DMS79 (cell line): ENCODE results near the gene ATG7.

Experiments used
- DNase-seq: peaks from one replicate; lab custom pipeline; 2025; lab: John Stamatoyannopoulos, UW

ATG7 gene

DNA sequence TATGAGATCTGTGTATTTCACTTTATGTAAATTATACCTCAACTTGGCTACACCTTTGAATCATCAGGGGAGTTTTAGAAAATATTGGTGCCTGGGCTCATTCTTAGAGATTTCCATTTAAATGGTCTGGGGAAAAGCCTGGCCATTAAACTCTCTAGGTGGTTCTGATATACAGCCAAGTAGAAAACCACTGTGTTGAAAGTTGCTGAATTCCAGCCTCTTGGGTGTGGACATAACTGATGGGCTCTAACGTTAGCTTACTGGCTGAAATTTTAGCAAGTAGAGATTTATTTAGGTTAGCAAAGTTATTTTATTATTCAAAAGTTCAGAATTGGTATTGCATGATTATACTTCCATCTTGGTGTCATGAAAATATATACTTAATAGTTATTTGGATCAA lies 84.1 kb downstream of the ATG7 start:
- no peak for DNase-seq

DNA sequence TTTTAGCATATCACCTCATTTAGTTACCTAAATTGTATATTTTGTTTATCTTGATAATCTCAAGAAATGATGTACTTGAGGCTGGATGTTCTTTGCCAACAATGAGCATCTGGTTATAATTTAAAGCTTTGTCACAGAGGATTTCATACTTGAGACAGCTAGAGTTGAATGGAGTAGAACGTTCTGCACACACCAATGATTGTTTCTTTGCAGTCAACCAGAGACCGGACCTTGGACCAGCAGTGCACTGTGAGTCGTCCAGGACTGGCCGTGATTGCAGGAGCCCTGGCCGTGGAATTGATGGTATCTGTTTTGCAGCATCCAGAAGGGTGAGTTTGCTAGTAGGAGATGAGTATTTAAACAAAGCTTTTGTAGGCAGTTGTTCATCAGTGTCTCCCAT lies 90.4 kb downstream of the ATG7 start:
- no peak for DNase-seq

DNA sequence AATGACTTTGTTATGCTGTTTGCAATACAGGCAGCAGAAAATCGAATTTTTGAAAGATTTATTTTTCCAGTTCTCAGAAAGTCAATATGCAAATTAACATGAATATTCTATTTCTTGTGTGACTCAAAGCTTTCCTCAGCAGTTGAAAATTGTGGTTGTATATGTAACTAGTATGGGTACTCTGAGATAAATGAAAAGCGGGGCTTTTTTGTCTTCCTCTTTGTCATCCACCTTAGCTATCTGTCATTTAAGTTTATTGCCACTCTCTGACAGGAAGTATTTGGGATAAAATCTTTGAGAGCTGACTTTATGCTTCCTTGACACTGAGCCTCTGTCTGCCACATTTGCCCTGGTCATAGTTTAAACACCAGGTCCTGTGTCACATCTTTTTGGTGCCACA lies 91.5 kb downstream of the ATG7 start:
- DNase-seq, result no peak

DNA sequence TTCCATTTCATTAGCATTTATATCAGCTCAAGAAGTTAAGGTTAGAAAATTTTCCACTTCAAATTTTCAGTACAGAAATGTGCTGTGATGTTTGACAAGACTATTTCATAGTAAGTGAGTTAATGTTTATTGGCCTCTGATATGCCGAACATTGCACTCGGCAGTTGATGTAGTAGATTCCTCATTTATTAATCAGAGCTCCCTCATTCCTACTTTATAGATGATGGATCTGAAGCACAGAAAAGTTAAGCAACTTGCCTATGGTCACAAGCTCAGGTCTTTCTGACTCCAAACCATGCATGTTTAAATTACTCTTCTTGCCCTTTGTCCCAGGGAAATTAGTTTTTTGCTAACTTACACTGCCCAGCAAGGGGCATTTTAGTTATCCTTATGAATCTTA lies 92.0 kb downstream of the ATG7 start:
- DNase-seq, result no peak

DNA sequence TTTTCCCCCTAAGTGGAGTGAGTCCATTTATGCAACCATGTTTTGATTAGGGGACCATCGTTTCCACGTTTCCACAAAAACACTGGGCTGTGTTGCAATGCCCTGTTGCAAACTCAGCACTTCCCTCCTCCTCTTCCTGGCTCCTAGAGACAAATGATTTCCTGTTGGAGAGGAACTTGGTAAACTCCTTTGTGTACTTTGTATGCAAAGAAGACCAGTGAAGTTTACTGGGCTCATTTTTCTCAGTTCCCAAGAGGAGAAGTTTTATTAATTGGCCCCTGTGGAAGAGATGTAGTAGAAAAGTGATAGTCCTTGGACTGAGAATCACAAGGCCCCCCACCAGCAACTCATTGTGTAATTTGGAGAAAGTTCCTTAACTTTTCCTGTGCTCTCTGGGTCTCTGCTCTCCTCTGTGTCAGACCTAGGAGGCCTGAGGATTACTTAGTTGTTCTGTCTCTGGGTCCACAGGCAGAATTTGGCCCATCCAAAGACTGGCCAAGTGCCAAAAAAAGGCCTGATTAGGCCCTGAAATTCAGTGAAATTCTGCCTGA lies 95.0 kb downstream of the ATG7 start:
- no peak for DNase-seq

DNA sequence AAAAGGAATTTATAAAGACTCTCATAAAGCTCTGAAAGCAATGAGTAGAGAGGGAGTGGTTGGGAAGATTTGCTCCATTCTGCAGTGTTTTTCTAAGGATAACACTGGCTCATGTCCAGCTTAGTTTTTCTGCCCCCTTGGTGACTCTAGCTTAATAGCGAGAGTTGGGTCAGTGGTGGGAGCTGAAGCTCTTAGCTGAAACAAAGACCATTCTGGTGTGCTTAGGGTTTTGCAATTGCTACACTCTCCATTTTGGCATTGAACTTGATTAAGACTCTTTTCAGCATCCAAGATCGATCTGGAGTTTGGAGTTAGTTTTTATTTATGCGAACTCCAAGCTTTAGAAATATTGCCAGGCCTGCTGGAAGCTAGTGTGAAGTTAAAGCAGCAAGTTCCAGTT lies 98.0 kb downstream of the ATG7 start:
- no peak for DNase-seq

DNA sequence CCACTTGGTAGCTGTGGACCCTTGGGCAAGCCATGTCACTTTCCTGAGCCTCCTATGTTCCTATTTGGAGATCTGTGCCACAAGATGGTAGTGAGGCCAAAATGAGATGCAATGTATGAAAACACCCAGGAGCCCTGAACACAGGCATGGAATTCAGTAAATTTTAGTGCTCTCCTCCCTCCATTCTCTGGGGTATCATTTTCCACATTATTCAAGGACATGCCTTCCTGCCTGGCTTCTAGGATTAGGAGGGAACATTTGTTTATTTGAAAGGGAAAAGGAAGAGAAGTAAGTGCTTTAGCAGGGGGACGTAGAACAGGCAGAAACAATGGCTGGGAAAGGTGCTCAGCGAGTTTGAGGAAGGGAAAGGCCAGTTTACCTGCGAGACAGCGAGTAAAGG lies 98.8 kb downstream of the ATG7 start:
- no peak for DNase-seq

DNA sequence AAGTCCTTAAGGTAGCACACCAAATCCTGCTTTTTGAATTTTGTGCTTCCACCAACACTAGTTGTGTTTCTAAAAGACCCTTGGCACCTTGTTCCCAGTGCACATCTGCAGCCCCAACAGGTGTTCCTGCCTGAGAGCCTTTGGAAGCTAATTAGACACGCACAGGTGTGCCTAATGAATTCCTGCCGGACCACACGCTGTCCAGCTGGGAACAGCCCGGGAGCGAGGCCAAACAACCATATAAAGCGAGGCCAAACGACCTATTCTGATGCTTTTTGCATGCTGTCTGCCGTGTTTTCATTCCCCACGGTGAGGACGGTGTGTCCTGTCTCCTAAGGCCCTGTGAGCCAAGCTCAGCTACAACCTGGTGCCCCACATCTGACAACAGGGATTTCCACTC lies 99.5 kb downstream of the ATG7 start:
- DNase-seq, result no peak

DNA sequence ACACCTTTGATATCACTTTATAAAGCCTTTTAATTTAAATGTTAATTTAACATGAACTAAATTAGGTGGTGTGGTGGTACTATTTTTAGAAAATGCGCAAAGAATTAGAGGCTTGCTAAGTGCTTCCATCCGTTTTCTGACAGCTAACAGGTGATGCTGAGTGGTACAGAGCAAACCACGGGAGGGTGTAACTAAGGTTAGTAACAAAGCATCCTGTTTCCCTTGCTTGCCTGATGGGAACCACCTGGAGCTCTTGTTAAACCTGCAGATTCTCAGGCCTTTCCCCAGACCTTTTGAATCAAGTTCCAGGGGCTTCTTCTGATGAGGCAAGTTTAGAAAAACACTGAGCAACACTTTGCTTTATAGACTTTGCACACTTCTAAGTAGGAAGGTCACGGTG lies 101.0 kb downstream of the ATG7 start:
- DNase-seq, result no peak

DNA sequence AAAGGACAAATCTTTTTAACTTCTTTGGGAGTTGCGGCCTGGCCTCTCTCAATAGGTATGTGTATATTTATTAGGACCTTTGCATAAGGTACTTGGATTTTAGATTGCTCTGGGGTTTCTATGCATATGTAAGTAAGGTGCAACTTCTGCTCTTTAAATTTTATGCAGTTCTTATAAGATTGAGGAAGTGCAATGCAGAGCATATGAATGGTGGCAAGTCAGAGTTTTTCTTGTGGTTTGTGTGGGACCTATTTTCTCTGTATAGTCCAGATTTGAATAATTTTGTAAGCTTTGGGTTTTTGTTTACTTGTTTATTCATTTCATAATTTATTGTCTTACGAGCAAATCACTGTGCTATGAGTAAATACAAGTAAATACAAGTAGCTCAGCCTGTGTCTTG lies 101.5 kb downstream of the ATG7 start:
- DNase-seq, result no peak

DNA sequence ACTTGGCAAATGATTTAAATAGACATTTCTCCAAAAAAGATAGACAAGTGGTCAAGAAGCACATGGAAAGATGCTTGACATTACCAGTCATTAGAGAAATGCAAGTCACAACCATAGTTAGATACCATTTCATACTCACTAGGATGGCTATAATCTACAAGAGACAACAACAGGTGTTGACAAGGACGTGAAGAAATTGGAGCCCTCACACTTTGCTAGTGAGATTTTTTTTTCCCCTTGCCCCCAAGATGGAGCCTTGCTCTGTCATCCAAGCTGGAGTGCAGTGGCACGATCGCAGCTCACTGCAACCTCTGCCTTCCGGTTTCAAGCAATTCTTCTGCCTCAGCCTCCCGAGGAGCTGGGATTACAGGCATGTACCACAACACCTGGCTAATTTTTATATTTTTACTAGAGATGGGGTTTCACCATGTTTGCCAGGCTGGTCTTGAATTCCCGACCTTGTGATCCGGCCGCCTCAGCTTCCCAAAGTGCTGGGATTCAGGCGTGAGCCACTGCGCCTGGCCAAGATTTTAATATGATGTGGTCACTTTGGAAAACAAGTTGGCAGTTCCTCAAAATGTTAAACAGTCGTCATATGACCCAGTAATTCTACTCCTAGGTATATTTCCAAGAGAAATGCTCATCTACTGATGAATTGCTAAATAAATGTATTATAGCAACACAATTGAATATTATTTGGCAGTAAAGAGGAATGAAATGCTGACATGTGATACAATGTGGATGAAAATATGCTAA lies 103.3 kb downstream of the ATG7 start:
- no peak for DNase-seq

DNA sequence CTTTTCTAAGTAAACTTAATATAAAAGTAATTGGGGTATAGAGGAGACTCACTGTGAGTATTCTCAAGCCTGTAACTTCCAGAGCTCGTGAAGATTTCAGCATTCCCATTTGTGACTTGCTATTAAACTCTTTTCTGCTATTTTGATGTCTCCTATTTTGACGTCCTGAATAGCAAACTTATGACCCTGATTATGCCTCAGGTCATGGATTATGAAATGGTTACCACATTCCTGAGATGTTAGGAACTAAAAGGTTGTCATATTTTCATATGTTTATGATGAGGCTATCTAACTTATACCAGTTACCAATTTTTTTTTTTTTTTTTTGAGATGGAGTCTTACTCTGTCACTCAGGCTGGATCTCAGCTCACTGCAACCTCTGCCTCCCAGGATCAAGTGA lies 105.5 kb downstream of the ATG7 start:
- DNase-seq, result no peak

DNA sequence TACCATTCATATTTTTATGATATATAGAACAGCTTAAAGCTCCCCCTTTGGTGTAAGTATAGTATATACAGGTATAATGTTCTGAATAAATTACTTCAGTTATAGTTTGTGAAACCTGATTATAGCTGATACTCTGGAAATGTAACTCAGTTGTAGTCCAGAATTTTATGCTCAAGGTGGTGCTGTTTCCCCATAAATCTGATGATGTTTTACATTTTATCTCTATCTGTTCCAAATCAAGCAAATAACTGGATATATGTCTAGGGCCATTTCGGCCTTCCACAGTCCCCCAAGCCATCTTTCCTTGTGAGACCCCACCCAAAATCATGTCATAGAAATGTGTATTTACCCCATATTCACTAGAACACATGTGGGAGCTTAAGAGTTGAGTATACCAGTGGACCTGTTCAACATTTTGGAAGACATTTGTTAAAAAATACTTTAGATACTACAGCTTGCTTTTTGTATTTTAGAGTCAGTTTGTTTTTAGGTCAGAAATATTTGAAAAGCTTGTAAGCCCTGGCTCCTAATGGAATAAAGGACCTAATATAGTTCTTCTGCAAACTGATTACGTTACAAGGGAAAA lies 107.1 kb downstream of the ATG7 start:
- DNase-seq, result no peak

DNA sequence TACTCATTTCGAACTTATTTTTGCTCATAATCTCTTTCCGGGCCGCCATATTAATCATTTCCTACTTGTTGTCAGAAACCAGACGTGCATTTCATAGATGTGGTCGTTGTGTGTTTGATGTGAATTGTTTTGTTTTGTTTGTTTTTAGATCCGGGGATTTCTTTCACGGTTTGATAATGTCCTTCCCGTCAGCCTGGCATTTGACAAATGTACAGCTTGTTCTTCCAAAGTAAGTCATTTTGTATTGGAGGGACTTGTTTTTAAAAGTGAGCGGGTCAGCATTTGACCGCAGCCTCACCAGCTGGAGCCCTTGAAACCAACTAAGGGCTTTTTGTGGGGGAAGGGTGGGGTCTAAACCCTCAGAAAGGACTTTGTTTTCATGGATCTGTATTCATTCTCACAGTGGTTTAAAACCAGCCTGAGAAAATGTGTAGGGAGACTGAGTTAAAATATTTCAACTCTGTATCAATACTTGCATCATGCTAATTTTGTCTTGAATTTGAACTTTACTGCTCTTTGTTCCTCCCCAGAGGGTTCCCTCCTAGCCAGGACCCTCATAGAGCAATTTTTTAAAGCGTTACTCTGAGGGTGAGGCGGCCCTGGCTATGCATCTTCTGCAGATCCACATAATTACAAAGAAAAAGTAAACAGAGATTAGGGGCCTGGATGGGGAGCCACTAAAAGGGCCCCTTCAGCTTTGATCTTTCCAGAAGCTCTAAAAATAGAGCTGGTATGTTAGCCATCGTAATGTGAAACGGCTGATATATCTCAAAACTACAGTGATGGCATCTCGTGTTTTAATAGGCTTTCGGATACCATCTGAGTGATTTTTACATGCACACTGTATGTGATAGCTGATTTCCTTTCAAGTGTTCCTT lies 107.9 kb downstream of the ATG7 start:
- no peak for DNase-seq

DNA sequence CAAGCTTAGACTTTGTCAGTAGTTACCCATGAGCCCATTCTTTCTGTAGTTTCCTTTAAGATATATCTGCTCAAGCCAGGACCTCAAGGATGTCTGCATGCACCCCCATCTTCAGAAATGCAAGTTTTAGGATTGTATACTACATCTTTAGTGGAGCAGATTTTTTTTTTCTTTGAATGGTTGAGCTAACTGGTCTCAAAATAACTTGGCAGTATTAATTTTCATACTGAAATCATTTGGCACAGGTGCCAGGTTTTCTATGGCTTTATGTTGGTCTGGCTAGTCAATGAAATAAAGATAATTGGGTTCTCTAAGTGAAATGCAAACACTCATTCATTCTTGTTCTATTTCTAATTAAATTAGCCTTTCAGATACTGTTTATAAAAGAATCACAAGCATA lies 108.9 kb downstream of the ATG7 start:
- no peak for DNase-seq

DNA sequence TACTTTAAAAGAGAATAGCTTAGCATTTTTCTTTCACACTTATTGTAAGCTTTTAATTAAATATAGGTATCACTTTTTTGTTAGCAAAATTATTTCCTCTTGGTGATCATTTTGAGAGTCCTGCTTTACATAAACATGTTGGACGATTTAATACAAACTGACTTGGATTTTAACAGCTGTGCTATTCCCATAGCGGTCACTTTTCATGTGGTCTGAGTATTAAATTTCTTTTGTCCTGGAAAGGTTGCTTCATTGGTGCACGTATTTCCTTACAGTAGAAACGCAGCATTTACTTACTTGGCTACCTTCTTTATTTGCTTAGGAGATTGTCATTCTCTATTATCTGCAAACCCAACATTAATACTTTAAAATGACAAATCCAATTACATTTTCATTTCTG lies 109.4 kb downstream of the ATG7 start:
- DNase-seq, result no peak

DNA sequence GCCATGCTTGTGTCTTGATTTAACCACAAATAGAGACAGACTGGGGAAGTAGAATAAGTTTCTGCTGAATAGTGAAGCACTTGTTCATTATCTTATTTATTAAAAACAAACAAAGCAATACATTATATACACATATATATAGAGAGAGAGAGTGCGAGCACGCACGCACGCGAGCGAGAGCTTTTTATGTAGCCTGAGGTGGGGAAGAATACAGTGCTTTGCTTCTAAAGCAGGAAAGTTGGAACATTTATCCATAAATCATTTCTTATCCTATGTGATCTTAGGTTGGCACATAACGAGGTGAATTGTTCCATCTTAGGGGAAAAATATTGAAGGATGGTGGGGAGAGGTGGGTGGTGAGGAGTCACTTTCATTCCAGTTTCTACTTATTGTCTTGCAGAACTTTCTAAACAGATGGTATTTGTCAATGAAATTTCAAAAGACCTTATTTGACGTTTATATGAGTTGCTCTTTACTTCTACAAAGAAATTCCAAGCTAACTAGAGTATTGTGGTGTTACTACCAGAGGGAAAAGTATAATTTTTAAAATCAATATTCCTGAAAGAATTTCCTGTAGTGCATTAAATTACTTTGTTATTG lies 110.0 kb downstream of the ATG7 start:
- DNase-seq, result no peak

DNA sequence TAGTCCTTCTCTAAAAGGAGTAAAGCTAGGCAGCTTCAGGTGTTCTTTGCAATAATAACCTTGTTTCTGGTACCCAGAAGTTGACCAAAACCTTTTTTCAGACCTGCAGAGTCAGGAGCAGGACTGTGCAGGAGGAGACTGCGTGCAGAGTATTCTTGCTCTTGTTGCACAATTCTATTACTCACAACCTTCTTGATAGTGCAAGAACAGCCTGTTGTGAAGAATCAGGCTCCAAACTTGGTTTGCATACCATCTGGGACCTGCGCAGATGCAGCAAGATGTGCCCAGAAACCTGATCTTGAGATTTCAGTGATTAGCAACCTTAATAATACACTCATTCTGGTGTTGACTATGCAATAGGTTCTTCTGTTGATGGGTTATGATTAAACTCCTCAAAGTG lies 111.9 kb downstream of the ATG7 start:
- DNase-seq, result no peak

DNA sequence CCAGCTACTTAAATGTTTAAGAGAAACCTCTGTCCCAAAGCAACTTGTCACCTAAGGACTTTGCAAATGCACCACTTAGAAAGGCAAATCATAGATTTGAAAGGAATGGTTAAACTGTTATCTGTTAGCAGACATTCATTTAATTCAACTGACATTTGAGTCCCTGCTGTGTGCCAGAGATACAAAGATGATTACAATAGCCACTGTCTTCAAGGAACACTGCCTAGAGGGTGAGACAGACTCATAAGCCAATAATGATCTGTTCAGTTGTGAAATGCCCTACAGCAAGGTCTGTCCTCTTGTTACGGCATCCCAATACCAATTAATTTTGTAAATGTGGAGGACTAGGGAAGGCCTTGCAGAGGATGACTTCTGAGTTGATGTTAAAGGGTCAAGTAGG lies 113.1 kb downstream of the ATG7 start:
- no peak for DNase-seq

DNA sequence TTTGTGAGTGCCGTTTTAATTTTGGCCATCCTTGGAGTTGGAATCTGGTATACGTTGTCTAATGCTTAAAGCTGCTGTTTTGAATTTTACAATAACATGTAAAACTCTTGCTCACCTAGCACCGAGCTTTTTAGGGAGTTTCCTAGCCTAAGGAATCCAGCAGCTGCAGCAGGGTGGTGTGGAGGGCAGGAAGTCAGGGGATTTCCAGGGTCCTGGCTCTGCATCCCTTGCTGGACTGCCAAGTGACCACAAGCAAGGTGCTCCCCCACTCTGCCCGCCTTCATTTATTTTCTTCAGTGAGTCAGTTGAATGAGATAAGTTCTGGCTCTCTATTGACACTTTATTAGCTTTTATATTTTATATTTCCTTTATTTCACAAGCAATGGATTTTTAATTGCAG lies 113.7 kb downstream of the ATG7 start:
- no peak for DNase-seq

DNA sequence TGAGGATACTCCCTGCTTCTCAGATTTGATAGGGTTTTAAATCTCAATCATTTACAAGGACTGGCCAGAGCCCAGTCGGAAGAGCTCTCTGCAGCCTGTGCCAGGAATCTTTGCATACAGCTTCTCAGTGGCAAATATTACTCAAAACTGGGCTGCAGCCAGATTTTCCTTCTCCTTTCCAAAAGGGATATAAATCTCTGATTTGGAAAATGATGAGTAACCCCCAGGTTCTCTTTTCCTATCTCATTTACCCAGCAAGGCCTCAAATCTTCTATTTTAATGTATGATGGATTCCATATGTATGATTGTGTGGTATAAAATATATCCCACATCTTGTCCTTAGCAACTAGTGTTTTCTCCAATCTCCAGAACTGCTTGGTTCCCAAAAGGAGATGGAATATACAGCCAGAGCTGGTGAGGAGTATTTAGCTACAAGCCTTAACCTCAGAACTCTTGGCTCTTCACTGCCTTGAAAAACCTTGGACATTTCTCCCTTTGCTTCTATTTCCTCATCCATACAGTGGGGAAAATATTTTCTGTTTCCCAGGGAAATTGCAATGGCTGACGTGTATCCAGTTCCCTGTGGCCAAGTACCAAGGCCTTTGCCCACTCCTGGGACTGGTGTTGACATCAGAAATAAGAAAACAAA lies 114.4 kb downstream of the ATG7 start:
- no peak for DNase-seq
